ENCODE measurements around the gene APC2. TPM values are rescaled to one million over a fixed set of nuclear protein-coding genes. Genes with fewer than 3 reads are reported as not detected.
A peak's percentile ranks its signal among the peaks of the same experiment; 100 is the strongest.

Gene APC2
- total RNA-seq, 1 donor from 2014 or later: 0.22 TPM

DNA sequence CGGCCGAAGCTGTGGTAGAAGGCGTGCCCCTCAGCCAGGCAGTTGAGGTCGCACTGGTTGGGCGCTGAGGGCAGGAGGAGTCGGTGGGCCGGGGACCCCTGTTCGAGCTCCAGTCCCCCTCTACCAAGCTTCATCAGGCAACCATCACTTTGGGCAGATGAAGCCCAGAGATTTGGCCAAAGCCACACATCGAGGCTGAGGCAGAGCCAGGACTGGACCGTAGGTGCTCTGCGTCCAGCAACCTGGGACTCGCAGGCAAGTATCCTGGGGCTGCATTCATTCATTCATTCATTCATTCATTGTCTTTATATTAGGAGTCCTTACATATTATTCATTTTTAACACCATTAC lies 58.6 kb downstream of the APC2 start:
- intact Hi-C loops (cut with micrococcal nuclease): no loop called here
- peaks cover 58% of the 10 kb centered on the region for H3K4me1 ChIP-seq
- H3K36me3 ChIP-seq: peaks cover 5% of the 10 kb centered on the region
- no peak for DNase-seq
- H3K9me3 ChIP-seq (replicated peaks): no peaks in the 10 kb centered on the region
- H3K4me3 ChIP-seq: peak overlapping the region; percentile 60
- TF ChIP-seq, protein P1, sequence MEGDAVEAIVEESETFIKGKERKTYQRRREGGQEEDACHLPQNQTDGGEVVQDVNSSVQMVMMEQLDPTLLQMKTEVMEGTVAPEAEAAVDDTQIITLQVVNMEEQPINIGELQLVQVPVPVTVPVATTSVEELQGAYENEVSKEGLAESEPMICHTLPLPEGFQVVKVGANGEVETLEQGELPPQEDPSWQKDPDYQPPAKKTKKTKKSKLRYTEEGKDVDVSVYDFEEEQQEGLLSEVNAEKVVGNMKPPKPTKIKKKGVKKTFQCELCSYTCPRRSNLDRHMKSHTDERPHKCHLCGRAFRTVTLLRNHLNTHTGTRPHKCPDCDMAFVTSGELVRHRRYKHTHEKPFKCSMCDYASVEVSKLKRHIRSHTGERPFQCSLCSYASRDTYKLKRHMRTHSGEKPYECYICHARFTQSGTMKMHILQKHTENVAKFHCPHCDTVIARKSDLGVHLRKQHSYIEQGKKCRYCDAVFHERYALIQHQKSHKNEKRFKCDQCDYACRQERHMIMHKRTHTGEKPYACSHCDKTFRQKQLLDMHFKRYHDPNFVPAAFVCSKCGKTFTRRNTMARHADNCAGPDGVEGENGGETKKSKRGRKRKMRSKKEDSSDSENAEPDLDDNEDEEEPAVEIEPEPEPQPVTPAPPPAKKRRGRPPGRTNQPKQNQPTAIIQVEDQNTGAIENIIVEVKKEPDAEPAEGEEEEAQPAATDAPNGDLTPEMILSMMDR (IDR thresholded peaks at IDR 0.05; ENCODE audit: borderline replicate concordance): no peak
- H3K27me3 ChIP-seq (ENCODE audit: low read depth): peaks cover 41% of the 10 kb centered on the region
- H3K27ac ChIP-seq (replicated peaks): peak overlapping the region; percentile 88

DNA sequence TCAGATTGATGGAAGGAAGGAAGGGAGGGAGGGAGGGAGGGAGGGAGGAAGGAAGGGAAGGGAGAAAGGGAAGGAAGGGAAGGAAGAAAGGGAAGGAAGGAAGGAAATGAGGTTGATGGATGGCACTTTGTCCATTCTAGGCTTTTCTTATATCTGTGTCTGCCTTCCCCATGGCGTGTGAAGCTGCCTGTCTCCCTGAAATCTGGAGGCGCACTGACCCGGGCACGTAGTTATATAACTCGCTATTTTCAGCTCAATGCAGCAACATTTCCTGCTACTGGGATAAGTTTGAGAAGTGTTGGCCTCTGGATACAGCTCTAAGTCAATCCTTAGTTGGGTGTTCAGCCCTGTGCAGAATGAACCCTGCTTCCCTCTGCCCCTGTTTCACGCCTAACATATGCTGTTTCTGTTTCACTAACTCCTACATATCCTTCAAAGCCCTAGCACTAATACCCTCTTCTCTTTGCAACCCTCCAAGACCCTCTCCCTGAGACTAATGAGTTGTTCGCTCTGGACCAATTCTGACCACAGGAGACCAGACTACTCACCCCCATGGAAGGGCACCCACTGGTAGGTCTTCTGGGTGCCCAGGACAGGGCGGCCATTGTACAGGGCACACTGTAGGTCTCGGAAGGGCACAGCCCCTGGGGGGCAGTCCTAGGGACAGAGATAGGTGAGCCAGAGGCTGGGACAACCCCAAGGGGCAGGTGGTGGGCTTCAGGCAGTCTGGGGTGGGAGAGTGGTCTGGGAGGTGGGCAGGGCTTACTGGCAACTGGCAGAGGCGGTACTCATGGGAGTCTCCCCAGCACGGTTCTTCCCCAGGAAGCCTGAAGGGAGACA lies 59.9 kb downstream of the APC2 start:
- peak overlapping the region; percentile 27 for H3K27ac ChIP-seq (replicated peaks)
- no peak for DNase-seq
- no peaks in the 10 kb centered on the region for H3K9me3 ChIP-seq (replicated peaks)
- H3K27me3 ChIP-seq (ENCODE audit: low read depth): peaks cover 45% of the 10 kb centered on the region
- peaks cover 57% of the 10 kb centered on the region for H3K4me1 ChIP-seq
- intact Hi-C loops (cut with micrococcal nuclease): no loop called here
- TF ChIP-seq, protein P1 (IDR thresholded peaks at IDR 0.05; ENCODE audit: borderline replicate concordance): no peak
- H3K36me3 ChIP-seq: peaks cover 5% of the 10 kb centered on the region
- no peak overlapping the region for H3K4me3 ChIP-seq

DNA sequence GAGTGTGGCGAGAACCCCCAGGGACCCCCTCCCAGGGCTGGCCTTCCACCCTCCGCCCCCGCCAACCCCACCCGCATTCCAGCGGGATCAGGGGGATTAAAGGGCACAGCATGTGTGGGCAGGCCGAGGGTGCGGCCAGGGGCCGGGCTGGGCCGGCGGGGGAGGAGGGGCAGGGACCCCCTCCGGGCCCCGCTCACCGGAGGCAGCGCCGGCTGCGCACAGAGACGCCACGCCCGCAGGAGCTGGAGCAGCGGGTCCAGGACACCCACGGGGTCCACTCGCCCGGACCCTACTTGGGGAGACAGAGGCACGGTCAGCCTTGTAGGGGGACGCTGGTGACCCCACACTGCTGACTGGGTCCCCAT lies 60.5 kb downstream of the APC2 start:
- peak overlapping the region; percentile 27 for H3K27ac ChIP-seq (replicated peaks)
- peaks cover 51% of the 10 kb centered on the region for H3K27me3 ChIP-seq (ENCODE audit: low read depth)
- no peaks in the 10 kb centered on the region for H3K9me3 ChIP-seq (replicated peaks)
- H3K4me3 ChIP-seq: no peak overlapping the region
- H3K4me1 ChIP-seq: peaks cover 57% of the 10 kb centered on the region
- TF ChIP-seq, protein P1 (IDR thresholded peaks at IDR 0.05; ENCODE audit: borderline replicate concordance): no peak
- no peak for DNase-seq
- intact Hi-C loops (cut with micrococcal nuclease): no loop called here
- H3K36me3 ChIP-seq: peaks cover 2% of the 10 kb centered on the region

DNA sequence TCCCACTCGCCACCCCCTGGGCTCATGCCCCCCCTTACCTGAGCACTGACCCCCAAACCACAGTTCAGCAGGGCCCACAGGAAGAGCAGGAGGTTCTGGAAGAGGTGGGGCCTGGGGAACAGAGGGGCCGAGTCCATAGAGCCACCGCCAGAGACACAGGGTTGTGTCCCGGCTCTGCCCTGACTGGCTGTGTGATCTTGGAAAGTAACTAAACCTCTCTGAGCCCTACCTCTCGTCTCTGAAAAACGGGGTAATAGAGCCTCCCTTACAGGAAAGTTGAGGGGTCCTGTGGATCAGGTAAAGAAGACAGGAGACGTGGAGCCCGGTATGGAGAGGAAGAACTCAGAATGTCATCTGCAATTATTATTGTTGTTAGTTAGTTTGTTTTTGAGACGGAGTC lies 60.9 kb downstream of the APC2 start:
- intact Hi-C loops (cut with micrococcal nuclease): no loop called here
- DNase-seq: no peak
- Histone ChIP-seq H3K9me3 (replicated peaks) (no peaks in the 10 kb centered on the region), H3K27me3 (ENCODE audit: low read depth) (peaks cover 52% of the 10 kb centered on the region), H3K4me1 (peaks cover 57% of the 10 kb centered on the region), H3K4me3 (no peak overlapping the region), H3K36me3 (no peaks in the 10 kb centered on the region), H3K27ac (replicated peaks) (peak overlapping the region; percentile 27)
- TF ChIP-seq, protein P1 (IDR thresholded peaks at IDR 0.05; ENCODE audit: borderline replicate concordance): no peak

DNA sequence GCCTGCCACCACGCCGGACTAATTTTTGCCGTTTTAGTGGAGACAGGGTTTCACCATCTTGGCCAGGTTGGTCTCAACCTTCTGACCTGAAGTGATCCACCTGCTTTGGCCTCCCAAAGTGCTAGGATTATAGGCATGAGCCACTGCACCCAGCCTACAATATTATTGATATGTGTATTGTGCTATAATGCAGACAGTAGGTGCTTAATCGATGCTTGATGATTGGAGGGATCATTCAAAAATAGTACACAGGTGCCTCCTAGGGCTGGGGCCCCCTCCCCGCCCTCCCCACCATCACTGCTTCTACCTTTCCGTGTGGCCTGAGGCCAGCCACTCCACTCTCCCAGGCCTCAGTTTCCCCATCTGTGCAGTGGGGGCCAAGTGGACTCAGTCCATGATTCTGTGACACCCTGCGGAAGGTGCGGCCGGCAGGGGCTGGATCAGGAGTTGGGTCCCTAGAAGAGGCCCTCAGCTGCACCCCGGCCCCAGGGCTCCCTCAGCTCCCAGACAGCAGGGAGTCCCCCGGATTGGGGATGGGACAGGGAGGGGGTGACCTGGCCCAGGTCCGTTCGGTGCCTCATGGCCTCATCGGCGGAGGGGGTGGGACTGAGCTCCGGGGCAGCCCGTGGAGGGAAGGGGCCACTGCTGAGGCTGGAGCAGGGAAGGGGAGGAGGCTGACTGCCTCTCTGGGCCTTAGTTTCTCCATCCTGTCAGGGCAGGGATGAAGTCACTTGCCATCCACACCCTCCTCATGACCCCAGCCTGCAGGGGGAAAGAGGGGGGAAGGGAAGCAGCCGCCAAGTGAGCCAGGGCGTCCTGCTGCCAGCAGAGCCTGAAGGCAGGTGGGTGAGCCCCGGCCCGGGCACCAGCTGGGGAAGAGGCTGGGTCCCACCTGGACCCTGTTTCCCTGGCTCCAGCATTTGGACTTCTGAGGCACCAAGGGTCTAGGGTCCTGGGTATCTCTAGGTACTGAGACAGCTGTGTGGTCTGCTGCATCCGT lies 61.7 kb downstream of the APC2 start:
- DNase-seq: no peak
- intact Hi-C loops (cut with micrococcal nuclease): no loop called here
- H3K27ac ChIP-seq (replicated peaks): peak overlapping the region; percentile 90
- peaks cover 57% of the 10 kb centered on the region for H3K4me1 ChIP-seq
- no peaks in the 10 kb centered on the region for H3K36me3 ChIP-seq
- H3K9me3 ChIP-seq (replicated peaks): no peaks in the 10 kb centered on the region
- peak overlapping the region; percentile 71 for H3K4me3 ChIP-seq
- peaks cover 52% of the 10 kb centered on the region for H3K27me3 ChIP-seq (ENCODE audit: low read depth)
- TF ChIP-seq, protein P1 (IDR thresholded peaks at IDR 0.05; ENCODE audit: borderline replicate concordance): no peak

Measured in left ventricle myocardium inferior (tissue), 1 donor.